Measurements from ENCODE around the gene IL36RN.

Gene IL36RN

DNA sequence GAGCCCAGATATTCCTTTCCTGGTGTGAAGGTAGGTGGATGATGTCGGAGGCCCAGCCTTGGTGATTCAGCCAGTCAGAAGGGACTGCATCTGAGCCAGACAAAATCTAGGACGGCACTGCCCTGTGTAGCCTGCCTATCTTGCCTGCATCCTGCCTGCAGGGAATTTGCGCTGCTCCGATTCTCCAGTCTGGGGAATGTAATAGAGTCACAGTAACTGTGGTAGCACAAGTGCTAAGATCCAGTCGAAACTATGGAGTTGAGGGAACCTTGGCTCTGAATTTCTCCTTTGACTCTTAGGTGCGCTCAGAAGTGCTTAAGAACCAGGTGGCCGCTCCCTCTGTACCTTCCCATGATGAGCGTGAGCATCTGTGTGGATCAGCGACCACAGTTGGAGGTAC is 22.2 kb upstream of the IL36RN start:
- Histone ChIP-seq H2BK5ac (ENCODE audit: low read length) (no peak overlapping the region), H3K4me1 (ENCODE audit: control insufficient read depth, low read depth, low read length) (no peaks in the 10 kb centered on the region), H3K18ac (ENCODE audit: low read length) (no peak overlapping the region), H2AK5ac (ENCODE audit: low read length) (no peak overlapping the region), H3K9ac (ENCODE audit: low read length) (no peak overlapping the region), H3K56ac (ENCODE audit: low read length) (no peak overlapping the region), H3K79me2 (ENCODE audit: control insufficient read depth, insufficient read depth, low read length) (no peaks in the 10 kb centered on the region), H3K4me3 (ENCODE audit: low read length) (no peak overlapping the region), H3K4ac (ENCODE audit: low read depth, low read length) (no peak overlapping the region), H3K23ac (ENCODE audit: low read length) (no peak overlapping the region), H4K5ac (ENCODE audit: low read length) (no peak overlapping the region), H3K27me3 (ENCODE audit: insufficient read depth, low read length, poor library complexity) (no peaks in the 10 kb centered on the region), H3K79me1 (ENCODE audit: low read length) (no peaks in the 10 kb centered on the region), H3K36me3 (ENCODE audit: control insufficient read depth, insufficient read depth, low read length) (no peaks in the 10 kb centered on the region), H2BK120ac (ENCODE audit: low read depth, low read length) (no peak overlapping the region), H2BK15ac (replicated peaks; ENCODE audit: low read depth) (no peak overlapping the region), H4K8ac (ENCODE audit: low read depth, low read length) (no peak overlapping the region), H3K4me2 (ENCODE audit: low read length) (no peak overlapping the region), H3K27ac (ENCODE audit: low read depth, low read length) (no peak overlapping the region)
- no CpG with 5 or more reads among the region's 9 CpGs for WGBS (ENCODE audit: extremely low coverage, insufficient coverage, low lambda C conversion rate)
- DNase-seq: no peak

DNA sequence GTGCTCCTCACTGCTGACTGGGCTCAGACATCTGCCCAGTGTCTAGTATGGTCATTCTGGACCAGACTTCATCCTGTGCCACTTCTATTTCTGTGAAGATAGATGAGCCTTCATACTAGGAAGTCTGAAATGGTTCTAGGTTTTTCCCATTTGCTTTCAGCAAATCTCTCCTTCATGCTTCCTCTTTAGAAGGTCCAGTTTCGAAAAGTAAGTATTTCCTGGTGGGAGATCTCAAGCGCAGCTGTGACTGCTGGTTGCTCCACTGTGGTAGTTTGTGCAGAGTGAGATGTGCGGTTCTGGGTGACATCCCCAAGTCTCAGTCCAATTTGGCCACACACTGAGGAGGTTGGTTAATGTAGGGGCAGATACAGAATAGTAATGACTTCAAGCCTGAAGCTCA is 20.7 kb upstream of the IL36RN start:
- no peaks in the 10 kb centered on the region for H3K79me1 ChIP-seq (ENCODE audit: low read length)
- no peak overlapping the region for H3K4me2 ChIP-seq (ENCODE audit: low read length)
- no peak overlapping the region for H2BK5ac ChIP-seq (ENCODE audit: low read length)
- no peak overlapping the region for H2BK15ac ChIP-seq (replicated peaks; ENCODE audit: low read depth)
- no peak overlapping the region for H3K23ac ChIP-seq (ENCODE audit: low read length)
- H3K56ac ChIP-seq (ENCODE audit: low read length): no peak overlapping the region
- no peaks in the 10 kb centered on the region for H3K27me3 ChIP-seq (ENCODE audit: insufficient read depth, low read length, poor library complexity)
- no CpG with 5 or more reads among the region's 3 CpGs for WGBS (ENCODE audit: extremely low coverage, insufficient coverage, low lambda C conversion rate)
- H3K4ac ChIP-seq (ENCODE audit: low read depth, low read length): no peak overlapping the region
- no peak overlapping the region for H3K4me3 ChIP-seq (ENCODE audit: low read length)
- no peak overlapping the region for H3K9ac ChIP-seq (ENCODE audit: low read length)
- H3K27ac ChIP-seq (ENCODE audit: low read depth, low read length): no peak overlapping the region
- H4K8ac ChIP-seq (ENCODE audit: low read depth, low read length): no peak overlapping the region
- no peak overlapping the region for H4K5ac ChIP-seq (ENCODE audit: low read length)
- DNase-seq: no peak
- no peaks in the 10 kb centered on the region for H3K79me2 ChIP-seq (ENCODE audit: control insufficient read depth, insufficient read depth, low read length)
- H3K18ac ChIP-seq (ENCODE audit: low read length): no peak overlapping the region
- H3K36me3 ChIP-seq (ENCODE audit: control insufficient read depth, insufficient read depth, low read length): no peaks in the 10 kb centered on the region
- no peak overlapping the region for H2BK120ac ChIP-seq (ENCODE audit: low read depth, low read length)
- H3K4me1 ChIP-seq (ENCODE audit: control insufficient read depth, low read depth, low read length): no peaks in the 10 kb centered on the region
- no peak overlapping the region for H2AK5ac ChIP-seq (ENCODE audit: low read length)

DNA sequence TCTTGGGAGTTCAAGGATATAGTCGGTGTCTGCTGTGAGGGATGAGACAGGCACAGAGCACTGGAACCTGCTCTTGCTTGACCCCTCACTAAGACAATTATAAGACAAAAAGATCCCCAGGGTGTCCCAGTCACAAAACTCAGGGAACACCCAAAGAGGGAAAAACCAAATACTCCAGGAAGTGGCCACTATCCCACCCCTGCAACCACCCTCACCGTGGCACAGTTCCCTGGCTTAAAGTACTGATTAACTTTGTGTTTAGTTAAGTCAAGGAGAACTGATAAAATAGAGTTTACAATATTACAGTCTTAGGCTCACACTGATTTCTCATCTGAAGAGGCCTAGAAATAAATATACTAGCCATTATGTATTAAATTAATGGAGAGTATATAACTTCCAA is 19.8 kb upstream of the IL36RN start:
- Histone ChIP-seq H3K27me3 (ENCODE audit: insufficient read depth, low read length, poor library complexity) (no peaks in the 10 kb centered on the region), H3K23ac (ENCODE audit: low read length) (no peak overlapping the region), H3K4ac (ENCODE audit: low read depth, low read length) (no peak overlapping the region), H3K4me3 (ENCODE audit: low read length) (no peak overlapping the region), H4K5ac (ENCODE audit: low read length) (no peak overlapping the region), H3K27ac (ENCODE audit: low read depth, low read length) (no peak overlapping the region), H2AK5ac (ENCODE audit: low read length) (no peak overlapping the region), H3K4me2 (ENCODE audit: low read length) (no peak overlapping the region), H3K18ac (ENCODE audit: low read length) (no peak overlapping the region), H3K56ac (ENCODE audit: low read length) (no peak overlapping the region), H2BK120ac (ENCODE audit: low read depth, low read length) (no peak overlapping the region), H3K4me1 (ENCODE audit: control insufficient read depth, low read depth, low read length) (no peaks in the 10 kb centered on the region), H3K36me3 (ENCODE audit: control insufficient read depth, insufficient read depth, low read length) (no peaks in the 10 kb centered on the region), H3K79me1 (ENCODE audit: low read length) (no peaks in the 10 kb centered on the region), H4K8ac (ENCODE audit: low read depth, low read length) (no peak overlapping the region), H2BK15ac (replicated peaks; ENCODE audit: low read depth) (no peak overlapping the region), H3K9ac (ENCODE audit: low read length) (no peak overlapping the region), H3K79me2 (ENCODE audit: control insufficient read depth, insufficient read depth, low read length) (no peaks in the 10 kb centered on the region), H2BK5ac (ENCODE audit: low read length) (no peak overlapping the region)
- no CpG with 5 or more reads among the region's 2 CpGs for WGBS (ENCODE audit: extremely low coverage, insufficient coverage, low lambda C conversion rate)
- DNase-seq: no peak

DNA sequence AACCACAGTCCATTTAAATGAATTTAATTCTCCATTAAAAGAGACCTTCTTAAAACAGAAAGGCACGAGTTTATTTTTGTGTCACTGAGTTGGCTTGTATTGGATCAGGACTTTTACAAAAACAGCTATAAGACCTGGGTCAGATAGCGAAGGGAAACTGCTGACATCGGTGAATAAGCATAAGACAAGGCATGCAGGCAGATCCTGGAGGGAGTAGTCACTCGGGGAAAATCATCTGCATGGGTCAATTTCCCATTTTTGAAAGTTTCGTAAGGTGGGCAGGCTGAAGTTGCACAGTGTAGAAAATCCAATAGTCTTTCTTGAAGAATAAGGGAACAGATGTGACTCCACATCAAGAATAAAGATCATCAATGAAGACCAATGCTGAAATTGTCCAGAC is 19.3 kb upstream of the IL36RN start:
- Histone ChIP-seq H3K9ac (ENCODE audit: low read length) (no peak overlapping the region), H3K4ac (ENCODE audit: low read depth, low read length) (no peak overlapping the region), H4K8ac (ENCODE audit: low read depth, low read length) (no peak overlapping the region), H3K27ac (ENCODE audit: low read depth, low read length) (no peak overlapping the region), H3K4me2 (ENCODE audit: low read length) (no peak overlapping the region), H3K23ac (ENCODE audit: low read length) (no peak overlapping the region), H3K36me3 (ENCODE audit: control insufficient read depth, insufficient read depth, low read length) (no peaks in the 10 kb centered on the region), H3K18ac (ENCODE audit: low read length) (no peak overlapping the region), H3K56ac (ENCODE audit: low read length) (no peak overlapping the region), H2BK15ac (replicated peaks; ENCODE audit: low read depth) (no peak overlapping the region), H3K4me3 (ENCODE audit: low read length) (no peak overlapping the region), H2AK5ac (ENCODE audit: low read length) (no peak overlapping the region), H3K27me3 (ENCODE audit: insufficient read depth, low read length, poor library complexity) (no peaks in the 10 kb centered on the region), H4K5ac (ENCODE audit: low read length) (no peak overlapping the region), H3K4me1 (ENCODE audit: control insufficient read depth, low read depth, low read length) (no peaks in the 10 kb centered on the region), H2BK120ac (ENCODE audit: low read depth, low read length) (no peak overlapping the region), H3K79me1 (ENCODE audit: low read length) (no peaks in the 10 kb centered on the region), H3K79me2 (ENCODE audit: control insufficient read depth, insufficient read depth, low read length) (no peaks in the 10 kb centered on the region), H2BK5ac (ENCODE audit: low read length) (no peak overlapping the region)
- WGBS (ENCODE audit: extremely low coverage, insufficient coverage, low lambda C conversion rate): no CpG with 5 or more reads among the region's 5 CpGs
- DNase-seq: no peak

DNA sequence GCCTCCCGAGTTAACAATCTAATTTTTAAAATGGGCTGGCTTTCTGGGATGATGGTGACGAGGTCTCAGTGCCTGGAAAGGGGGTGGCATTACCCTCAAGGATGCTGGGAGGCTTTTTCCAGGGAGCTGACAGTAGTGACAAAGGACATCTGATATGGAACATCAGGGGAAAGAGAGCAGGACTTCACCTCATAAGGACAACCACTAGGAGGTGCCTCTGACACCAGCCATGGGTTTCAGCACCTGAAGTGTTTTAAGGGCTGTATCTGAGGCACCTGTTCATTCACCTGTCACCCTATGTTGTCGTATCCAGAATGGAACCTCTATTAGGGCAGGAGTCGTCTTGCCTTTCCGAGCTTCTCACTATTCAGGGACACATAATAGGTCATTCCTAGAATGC is 17.1 kb upstream of the IL36RN start:
- Histone ChIP-seq H3K27ac (ENCODE audit: low read depth, low read length) (no peak overlapping the region), H3K36me3 (ENCODE audit: control insufficient read depth, insufficient read depth, low read length) (no peaks in the 10 kb centered on the region), H4K5ac (ENCODE audit: low read length) (no peak overlapping the region), H3K79me1 (ENCODE audit: low read length) (no peaks in the 10 kb centered on the region), H2AK5ac (ENCODE audit: low read length) (no peak overlapping the region), H3K56ac (ENCODE audit: low read length) (no peak overlapping the region), H2BK120ac (ENCODE audit: low read depth, low read length) (no peak overlapping the region), H3K4me3 (ENCODE audit: low read length) (no peak overlapping the region), H3K4me2 (ENCODE audit: low read length) (no peak overlapping the region), H3K27me3 (ENCODE audit: insufficient read depth, low read length, poor library complexity) (no peaks in the 10 kb centered on the region), H2BK15ac (replicated peaks; ENCODE audit: low read depth) (no peak overlapping the region), H4K8ac (ENCODE audit: low read depth, low read length) (no peak overlapping the region), H3K9ac (ENCODE audit: low read length) (no peak overlapping the region), H3K4ac (ENCODE audit: low read depth, low read length) (no peak overlapping the region), H3K4me1 (ENCODE audit: control insufficient read depth, low read depth, low read length) (no peaks in the 10 kb centered on the region), H3K79me2 (ENCODE audit: control insufficient read depth, insufficient read depth, low read length) (no peaks in the 10 kb centered on the region), H3K18ac (ENCODE audit: low read length) (no peak overlapping the region), H2BK5ac (ENCODE audit: low read length) (no peak overlapping the region), H3K23ac (ENCODE audit: low read length) (no peak overlapping the region)
- DNase-seq: peak; percentile 19
- WGBS (ENCODE audit: extremely low coverage, insufficient coverage, low lambda C conversion rate): no CpG with 5 or more reads among the region's 5 CpGs

DNA sequence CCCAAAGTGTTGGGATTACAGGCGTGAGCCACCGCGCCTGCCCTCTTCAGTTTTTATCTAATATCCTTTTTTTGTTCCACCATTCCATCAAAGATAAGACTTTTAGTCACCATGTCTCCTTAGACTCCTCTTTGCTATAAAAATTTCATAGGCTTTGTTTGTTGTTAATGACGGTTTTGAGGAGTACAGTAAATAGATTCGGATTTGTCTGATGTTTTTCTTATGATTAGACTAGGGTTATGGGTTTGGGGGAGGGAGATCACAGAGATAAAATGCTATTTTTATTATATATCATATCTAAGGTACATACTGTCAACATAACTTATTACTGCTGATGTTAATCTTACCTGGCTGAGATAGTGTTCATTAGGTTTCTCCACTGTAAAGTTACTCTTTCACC is 12.5 kb upstream of the IL36RN start:
- H2BK120ac ChIP-seq (ENCODE audit: low read depth, low read length): no peak overlapping the region
- H3K79me1 ChIP-seq (ENCODE audit: low read length): no peaks in the 10 kb centered on the region
- H2BK15ac ChIP-seq (replicated peaks; ENCODE audit: low read depth): no peak overlapping the region
- no peak overlapping the region for H2AK5ac ChIP-seq (ENCODE audit: low read length)
- no CpG with 5 or more reads among the region's 5 CpGs for WGBS (ENCODE audit: extremely low coverage, insufficient coverage, low lambda C conversion rate)
- no peaks in the 10 kb centered on the region for H3K36me3 ChIP-seq (ENCODE audit: control insufficient read depth, insufficient read depth, low read length)
- H3K23ac ChIP-seq (ENCODE audit: low read length): no peak overlapping the region
- no peak overlapping the region for H3K27ac ChIP-seq (ENCODE audit: low read depth, low read length)
- H4K5ac ChIP-seq (ENCODE audit: low read length): no peak overlapping the region
- H3K4ac ChIP-seq (ENCODE audit: low read depth, low read length): no peak overlapping the region
- H3K79me2 ChIP-seq (ENCODE audit: control insufficient read depth, insufficient read depth, low read length): no peaks in the 10 kb centered on the region
- no peak for DNase-seq
- H3K4me3 ChIP-seq (ENCODE audit: low read length): no peak overlapping the region
- no peak overlapping the region for H3K9ac ChIP-seq (ENCODE audit: low read length)
- no peak overlapping the region for H3K56ac ChIP-seq (ENCODE audit: low read length)
- H3K4me2 ChIP-seq (ENCODE audit: low read length): no peak overlapping the region
- no peak overlapping the region for H4K8ac ChIP-seq (ENCODE audit: low read depth, low read length)
- H2BK5ac ChIP-seq (ENCODE audit: low read length): no peak overlapping the region
- H3K27me3 ChIP-seq (ENCODE audit: insufficient read depth, low read length, poor library complexity): no peaks in the 10 kb centered on the region
- H3K4me1 ChIP-seq (ENCODE audit: control insufficient read depth, low read depth, low read length): no peaks in the 10 kb centered on the region
- no peak overlapping the region for H3K18ac ChIP-seq (ENCODE audit: low read length)
